Activated CD4-positive, CD25-positive, alpha-beta regulatory T cell treated with anti-CD3 and anti-CD28 coated beads, Interleukin-2, amount 50 U/mL, for 24 hours (primary cell): ENCODE measurements around the gene CASD1.

Experiments used
- ATAC-seq, 2 donors: fragments of 150-1000 bp; cut with Tn5 transposase; one replicate each; pipeline ENCODE4 v1.10.0; 2021; ENCODE audit warnings: mild to moderate bottlenecking in 1 of 2, moderate library complexity in 1 of 2

Gene CASD1

GRCh38 chr7:94513565-94513860, 3.9 kb downstream of the CASD1 start:
- ATAC-seq, result no peak

GRCh38 chr7:94514140-94514889, 4.7 kb downstream of the CASD1 start:
- ATAC-seq, result no peak

GRCh38 chr7:94514917-94515316, 5.3 kb downstream of the CASD1 start:
- no peak for ATAC-seq

DNA sequence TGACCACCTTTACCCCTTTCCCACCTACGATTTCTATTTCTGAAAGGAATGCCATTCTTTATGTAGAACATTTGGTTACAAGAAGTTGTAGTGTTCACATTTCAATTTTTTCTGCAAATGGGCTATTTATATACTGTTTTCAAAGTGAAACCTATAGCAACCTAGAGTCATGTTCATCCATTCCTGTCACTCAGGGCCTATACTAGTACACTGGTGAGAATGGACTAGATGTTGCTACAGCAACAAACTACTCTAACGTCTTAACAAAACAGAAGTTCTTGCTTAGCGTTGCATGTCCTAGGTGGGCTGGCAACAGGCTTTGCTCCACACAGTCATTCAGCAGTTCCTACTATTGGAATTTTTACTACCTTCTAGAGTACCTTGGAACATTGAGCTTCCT, 16.3 kb downstream of the CASD1 start:
- ATAC-seq, result no peak

GRCh38 chr7:94529516-94529915, 19.9 kb downstream of the CASD1 start:
- no peak for ATAC-seq

- ATAC-seq, result no peak
Measured at GRCh38 chr7:94530109-94530508, 20.5 kb downstream of the CASD1 start.

- no peak for ATAC-seq
Measured at GRCh38 chr7:94532676-94533075, 23.1 kb downstream of the CASD1 start.

- no peak for ATAC-seq
Measured at GRCh38 chr7:94540428-94540827, 30.8 kb downstream of the CASD1 start.

DNA sequence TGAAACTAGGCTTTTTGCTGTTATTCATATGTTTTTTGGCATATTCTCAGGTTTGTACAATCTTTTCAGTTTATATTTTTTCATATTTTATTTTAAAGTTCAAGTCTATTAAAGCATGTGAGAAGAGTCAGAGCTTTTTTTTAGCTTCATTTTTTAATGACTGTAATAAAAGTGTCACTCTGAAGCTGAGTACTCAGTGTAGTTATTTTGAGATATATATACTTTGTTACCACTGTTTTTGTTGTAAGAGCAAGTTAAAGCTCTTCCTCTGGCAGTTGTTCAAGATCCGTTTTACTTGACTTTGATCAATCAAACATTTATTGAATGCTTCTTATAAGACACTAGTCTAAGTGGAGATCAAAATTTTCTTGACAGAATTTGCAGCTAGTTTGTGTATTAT, 37.5 kb downstream of the CASD1 start:
- no peak for ATAC-seq

- ATAC-seq, result no peak
Measured at GRCh38 chr7:94556028-94556427, 46.4 kb downstream of the CASD1 start.

GRCh38 chr7:94557215-94557614, 47.6 kb downstream of the CASD1 start:
- no peak for ATAC-seq

DNA sequence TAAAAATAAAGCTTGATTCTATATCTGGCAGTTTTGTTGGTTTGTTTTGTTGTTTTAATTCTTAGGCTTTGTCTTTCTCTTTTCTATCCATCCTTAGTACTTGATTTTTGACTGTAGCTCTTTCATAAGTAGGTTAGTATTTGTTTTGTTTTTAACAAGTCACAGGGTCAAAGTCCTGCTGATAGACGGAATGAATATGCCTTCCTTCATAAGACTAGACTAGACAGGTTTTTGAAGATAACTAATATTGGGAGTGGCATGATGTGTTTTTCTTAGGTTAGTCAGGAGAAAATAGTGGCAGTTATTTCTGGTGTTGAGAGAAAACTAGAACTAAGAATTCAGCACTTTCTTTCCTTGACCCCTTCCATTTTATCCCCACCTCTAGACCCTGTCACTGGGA, 50.4 kb downstream of the CASD1 start:
- ATAC-seq, result no peak

- ATAC-seq, result no peak
Measured at GRCh38 chr7:94561841-94562514, 52.4 kb downstream of the CASD1 start.

GRCh38 chr7:94562525-94562924, 52.9 kb downstream of the CASD1 start:
- no peak for ATAC-seq

GRCh38 chr7:94565247-94565894, 55.8 kb downstream of the CASD1 start:
- ATAC-seq, result no peak

- no peak for ATAC-seq
Measured at GRCh38 chr7:94567396-94567795, 57.8 kb downstream of the CASD1 start.

GRCh38 chr7:94571816-94572215, 62.2 kb downstream of the CASD1 start:
- no peak for ATAC-seq

- ATAC-seq, result no peak
Measured at GRCh38 chr7:94575646-94576045, 66.0 kb downstream of the CASD1 start.

DNA sequence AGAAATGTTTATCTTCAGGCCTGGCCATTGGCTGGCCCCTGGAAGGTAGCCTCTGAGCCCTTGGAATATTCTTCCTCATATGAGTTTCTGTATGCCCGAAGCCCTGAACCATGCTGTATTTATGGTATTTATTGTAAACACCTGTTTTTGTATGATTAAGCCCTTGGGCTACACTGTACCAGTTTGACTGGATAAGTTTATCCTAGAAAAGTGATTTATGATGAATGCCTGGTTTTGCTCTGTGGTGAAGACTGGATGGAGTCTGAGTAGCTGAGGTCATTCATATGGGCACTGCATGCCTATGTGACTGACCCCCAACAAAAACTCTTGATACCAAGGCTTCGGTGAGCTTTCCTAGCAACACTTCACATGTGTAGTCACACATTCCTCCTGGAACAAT, 66.7 kb downstream of the CASD1 start:
- ATAC-seq, result no peak

DNA sequence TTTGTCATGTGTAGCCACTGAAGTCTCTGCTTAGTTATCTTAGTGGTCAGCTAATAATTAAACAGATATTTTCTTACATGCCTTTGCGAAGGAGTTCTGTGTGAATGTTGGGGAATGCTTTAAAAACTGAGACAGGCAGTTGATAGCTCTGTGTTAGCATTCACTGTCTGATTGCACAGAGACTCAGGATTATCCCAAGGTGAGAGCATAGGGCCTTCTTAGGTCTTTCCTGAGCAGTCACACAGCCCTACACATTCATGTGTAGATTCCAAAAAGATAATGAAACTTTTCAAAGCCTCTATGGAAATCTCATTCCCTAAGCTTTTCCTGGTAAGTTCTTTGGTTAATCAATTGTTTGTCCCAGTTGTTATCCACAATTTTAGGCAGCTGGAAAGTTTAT, 67.7 kb downstream of the CASD1 start:
- ATAC-seq, result no peak

GRCh38 chr7:94578614-94579013, 69.0 kb downstream of the CASD1 start:
- ATAC-seq, result no peak

DNA sequence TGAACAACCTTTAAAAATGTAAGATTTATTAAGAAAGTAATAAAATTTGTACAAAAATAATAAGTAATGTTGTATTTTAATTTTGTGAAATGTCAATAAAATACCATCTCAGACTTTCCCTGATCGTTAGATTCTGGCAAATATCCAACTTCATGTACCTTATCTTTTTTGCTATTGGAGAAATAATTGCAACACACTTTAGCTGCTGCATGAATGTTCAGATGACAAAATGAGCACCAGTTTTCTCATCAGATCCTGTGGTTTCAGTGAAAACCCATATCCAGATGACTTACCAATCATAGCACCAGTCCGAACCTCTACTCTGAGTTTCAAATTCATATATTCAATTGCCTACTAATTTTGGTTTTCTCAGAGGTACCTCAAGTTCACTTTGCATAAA, 69.9 kb downstream of the CASD1 start:
- ATAC-seq, result no peak

DNA sequence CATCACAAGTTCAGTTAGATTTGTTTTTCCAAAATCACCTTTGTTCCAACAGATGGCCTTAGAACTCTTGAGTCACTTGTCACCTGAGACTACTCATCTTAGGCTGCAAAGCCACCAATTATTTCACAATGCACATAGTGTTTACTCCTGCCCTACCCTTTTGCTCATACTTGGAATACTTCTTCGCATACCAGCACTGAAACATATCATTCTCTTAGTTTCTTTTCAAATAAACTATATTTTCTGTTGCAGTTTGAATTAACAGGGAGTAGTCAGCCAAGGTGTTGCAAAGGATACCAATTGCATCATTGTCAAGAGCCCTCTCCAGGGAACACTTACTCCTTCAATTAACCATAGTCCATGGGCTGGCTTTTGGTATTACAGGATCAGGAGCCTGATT, 71.0 kb downstream of the CASD1 start:
- ATAC-seq, result no peak

GRCh38 chr7:94584113-94584512, 74.5 kb downstream of the CASD1 start:
- no peak for ATAC-seq
